H4 (cell line): ENCODE measurements around the gene ZNF446. TPM values are rescaled to one million over a fixed set of nuclear protein-coding genes. Genes with fewer than 3 reads are reported as not detected.
"Not testable (repeated sequence)": the region's sequence is repeated elsewhere in the genome, so short reads cannot be mapped to it uniquely, and the experiment has no call there.

Experiments used
- DNase-seq: peaks from one replicate; pipeline ENCODE4 v3.0.0-alpha.2; 2015; ENCODE audit warnings: low spot score
- total RNA-seq: library from RNA; depleted of rRNA; stranded (reverse); fragments of >200 nt; shearing (Covaris generic); gene quantifications from 2 replicates; pipeline ENCODE4 v1.2.3, GENCODE V29; 2014; rRNA removed

The ZNF446 gene
- total RNA-seq: 9.8 and 14.7 TPM in 2 replicates

GRCh38 chr19:58475714-58476497, at the start of gene ZNF446:
TSS of gene ZNF446 (plus strand) at chr19:58476352. CDS start at chr19:58477219, 867 bp downstream.
- peak; percentile 99 for DNase-seq

GRCh38 chr19:58428617-58429016, 47.5 kb upstream of the ZNF446 start:
- DNase-seq: no peak

- DNase-seq: no peak
These were observed 46.4 kb upstream of the ZNF446 start for GRCh38 chr19:58429745-58430144.

- DNase-seq: no peak
These were observed 41.9 kb upstream of the ZNF446 start for GRCh38 chr19:58434217-58434616.

- peak; percentile 100 for DNase-seq
These were observed 36.3 kb upstream of the ZNF446 start, which contains the start of gene ZNF132 for GRCh38 chr19:58439576-58440554. TSS of gene ZNF132 (minus strand) at chr19:58440153. CDS start at chr19:58439821, 332 bp downstream.

GRCh38 chr19:58440556-58440955, 35.6 kb upstream of the ZNF446 start:
- no peak for DNase-seq

- DNase-seq: not testable (repeated sequence)
These were observed 33.2 kb upstream of the ZNF446 start for GRCh38 chr19:58442986-58443385.

GRCh38 chr19:58448860-58449259, 27.3 kb upstream of the ZNF446 start:
- DNase-seq: not testable (repeated sequence)

- not testable (repeated sequence) for DNase-seq
These were observed 26.2 kb upstream of the ZNF446 start for GRCh38 chr19:58449980-58450379.

GRCh38 chr19:58450856-58451357, 25.2 kb upstream of the ZNF446 start:
- DNase-seq: no peak

GRCh38 chr19:58451358-58452101, 24.6 kb upstream of the ZNF446 start, which contains the start of gene ZNF324B:
TSS of gene ZNF324B (plus strand) at chr19:58451622. CDS start at chr19:58453702, 2,080 bp downstream.
- DNase-seq: peak; percentile 96

- DNase-seq: no peak
These were observed 22.4 kb upstream of the ZNF446 start for GRCh38 chr19:58453743-58454142.

- DNase-seq: no peak
These were observed 20.8 kb upstream of the ZNF446 start for GRCh38 chr19:58455306-58455705.

GRCh38 chr19:58456111-58456510, 20.0 kb upstream of the ZNF446 start:
- DNase-seq: no peak

GRCh38 chr19:58460039-58460438, 16.1 kb upstream of the ZNF446 start:
- DNase-seq: no peak

- DNase-seq: no peak
These were observed 9.9 kb upstream of the ZNF446 start for GRCh38 chr19:58466089-58466759.

GRCh38 chr19:58466760-58467589, 9.2 kb upstream of the ZNF446 start, which contains the start of gene ZNF324:
TSS of gene ZNF324 (plus strand) at chr19:58467080. CDS start at chr19:58469186, 2,106 bp downstream.
- DNase-seq: peak; percentile 97

GRCh38 chr19:58468216-58468839, 7.8 kb upstream of the ZNF446 start:
- no peak for DNase-seq
